HG03103 (cell line): ENCODE measurements around the gene KDM2B.
"Not testable (repeated sequence)": the region's sequence is repeated elsewhere in the genome, so short reads cannot be mapped to it uniquely, and the experiment has no call there.

Experiments used
- ATAC-seq: cut with Tn5 transposase; IDR thresholded peaks from one replicate; pipeline ENCODE4 v1.9.1; 2021; ENCODE audit warnings: low read depth; ENCODE audit not compliant: unreplicated experiment

The KDM2B gene

DNA sequence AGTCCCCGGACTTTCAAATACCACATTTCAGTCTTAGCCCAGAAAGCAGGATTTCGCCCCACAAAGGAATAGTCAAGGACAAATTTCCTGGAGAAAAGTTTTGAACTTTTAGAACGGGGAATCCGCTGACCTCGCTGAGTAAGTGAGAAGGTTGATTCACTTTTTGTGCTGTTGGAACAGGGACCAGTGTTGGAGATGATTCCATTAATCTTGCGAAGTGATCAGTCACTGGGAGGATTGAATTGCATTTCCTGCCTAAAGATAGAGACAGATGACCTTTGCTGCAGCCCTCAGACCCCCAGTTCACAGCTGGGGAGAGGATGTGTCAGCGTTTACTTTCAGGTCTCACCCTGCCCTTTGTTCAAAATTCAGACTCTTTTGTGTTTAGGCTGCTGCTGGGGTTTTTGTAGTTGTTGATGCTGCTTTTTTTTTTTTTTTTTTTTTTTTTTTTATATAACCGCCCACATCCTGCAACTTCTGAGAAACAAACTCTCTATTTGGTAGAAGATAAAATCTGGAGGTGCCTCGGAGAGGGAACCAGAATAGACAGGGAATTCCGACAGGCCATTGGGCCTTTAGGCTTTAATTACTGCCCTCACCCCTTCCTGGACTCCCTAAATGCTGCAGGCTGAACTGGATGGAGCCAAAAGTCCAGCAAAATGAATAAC is 9.8 kb upstream of the KDM2B start:
- ATAC-seq: peak; percentile 45

DNA sequence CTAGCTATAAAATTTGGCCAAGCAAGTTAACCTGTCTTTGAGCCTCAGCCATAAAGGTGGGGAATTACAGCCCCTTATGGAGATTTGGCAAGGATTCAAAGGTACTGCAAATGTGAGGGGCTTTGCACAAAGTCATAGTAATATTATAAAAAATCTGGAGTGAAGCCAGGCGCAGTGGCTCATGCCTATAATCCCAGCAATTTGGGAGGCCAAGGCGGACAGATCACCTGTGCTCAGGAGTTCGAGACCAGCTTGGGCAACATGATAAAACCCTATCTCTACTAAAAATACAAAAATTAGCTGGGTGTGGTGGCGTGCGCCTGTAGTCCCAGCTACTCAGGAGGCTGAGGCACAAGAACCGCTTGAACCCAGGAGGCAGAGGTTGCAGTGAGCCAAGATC is 4.1 kb upstream of the KDM2B start:
- not testable (repeated sequence) for ATAC-seq

- not testable (repeated sequence) for ATAC-seq
Observed at GRCh38 chr12:121583334-121583661, 2.5 kb upstream of the KDM2B start.

DNA sequence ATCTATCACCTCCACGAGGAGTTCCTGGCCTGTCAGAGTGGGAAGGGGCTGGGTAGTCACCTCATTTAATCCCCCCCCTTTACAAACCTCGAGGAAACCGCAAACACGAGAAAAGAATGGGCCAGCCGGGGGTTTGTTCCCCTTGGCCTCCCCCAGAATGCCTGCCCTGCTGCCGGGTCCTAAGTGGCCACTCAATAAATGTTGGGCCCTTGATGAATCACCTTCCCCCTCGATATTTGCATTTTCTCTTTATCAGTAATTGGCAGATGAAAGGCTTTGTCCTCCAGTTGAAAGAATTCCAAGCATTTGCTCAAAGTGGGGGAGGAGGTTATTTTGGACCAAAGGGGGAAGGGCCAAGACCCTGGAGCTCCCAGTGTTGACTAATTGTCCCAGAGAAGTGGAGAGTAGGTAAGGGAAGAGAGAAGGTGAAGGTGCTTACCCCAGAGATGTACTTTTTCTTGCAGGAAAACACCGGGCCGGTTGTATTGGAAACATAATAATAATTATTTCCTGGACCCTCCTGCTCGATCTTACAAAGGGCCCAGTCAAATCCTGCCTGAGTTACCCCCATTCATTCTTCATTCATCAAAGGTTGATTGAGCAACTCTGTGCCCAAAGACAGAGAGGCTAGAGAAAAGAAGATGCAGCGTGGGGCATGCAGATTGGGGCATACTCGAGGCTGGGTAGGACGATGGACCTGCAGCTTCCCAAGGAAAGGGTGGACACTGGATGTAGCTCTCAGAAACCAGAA is 1.9 kb upstream of the KDM2B start:
- no peak for ATAC-seq

GRCh38 chr12:121581686-121582429 is 1.0 kb upstream of the KDM2B start:
- no peak for ATAC-seq

GRCh38 chr12:121579981-121580868 is 598 bp downstream of the KDM2B start:
- ATAC-seq: no peak

GRCh38 chr12:121579190-121579791 is 1.5 kb downstream of the KDM2B start:
- no peak for ATAC-seq

- ATAC-seq: no peak
Observed at GRCh38 chr12:121578230-121579189, 2.3 kb downstream of the KDM2B start.

- no peak for ATAC-seq
Observed at GRCh38 chr12:121577443-121578180, 3.2 kb downstream of the KDM2B start.

GRCh38 chr12:121576851-121577391 is 3.9 kb downstream of the KDM2B start:
- ATAC-seq: no peak

- no peak for ATAC-seq
Observed at GRCh38 chr12:121575952-121576625, 4.7 kb downstream of the KDM2B start.

DNA sequence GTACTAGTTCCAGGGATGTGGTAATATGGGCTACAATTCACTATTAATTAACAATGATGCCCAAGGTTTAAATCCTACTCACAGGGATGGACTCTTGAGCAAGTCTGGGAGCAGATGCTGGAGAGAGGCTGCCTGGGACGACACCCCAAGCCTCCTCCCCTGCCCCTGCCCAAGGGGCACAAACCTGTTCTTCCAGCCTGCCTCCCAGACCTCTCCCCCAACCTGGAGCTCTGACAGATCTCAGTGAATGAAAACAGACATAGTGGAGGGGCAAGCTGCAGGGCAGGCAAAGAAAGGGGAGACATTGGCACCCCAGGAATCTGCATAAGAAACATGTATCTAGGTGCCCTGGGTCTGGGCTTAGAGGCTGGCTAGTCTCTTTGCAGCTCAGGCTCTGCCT is 5.8 kb downstream of the KDM2B start:
- no peak for ATAC-seq

DNA sequence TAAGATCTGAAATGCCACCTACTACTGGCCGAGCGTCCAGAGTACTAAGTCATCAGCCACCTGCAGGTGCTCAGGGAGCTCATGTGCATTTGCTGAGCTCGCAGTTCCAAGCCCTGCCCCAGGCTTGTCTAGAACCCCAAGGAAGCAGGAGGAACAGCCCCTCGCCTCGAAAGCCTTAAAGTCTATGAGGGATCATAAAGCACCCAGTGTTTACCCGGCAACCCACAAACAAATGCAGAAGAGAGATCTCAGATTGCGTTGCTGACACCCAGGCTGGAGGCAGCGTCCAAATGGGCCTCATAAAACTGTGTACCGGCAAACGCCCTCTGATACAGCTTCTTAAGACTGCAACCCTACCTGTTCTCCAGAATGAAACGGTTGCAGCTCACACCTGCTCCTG is 6.8 kb downstream of the KDM2B start:
- no peak for ATAC-seq

GRCh38 chr12:121571920-121572319 is 8.9 kb downstream of the KDM2B start:
- ATAC-seq: no peak

GRCh38 chr12:121570467-121571283 is 10.1 kb downstream of the KDM2B start:
- ATAC-seq: no peak

GRCh38 chr12:121568971-121569751 is 11.7 kb downstream of the KDM2B start:
- no peak for ATAC-seq
